Esophagus squamous epithelium (tissue), 4 donors: ENCODE measurements around the gene DBNL.

ENCODE experiments used
- POLR2A ChIP-seq, 4 donors: fragments of 450-650 bp; IDR thresholded peaks; one replicate each; pipeline ENCODE4 v1.6.1; 2017; ENCODE audit warnings: antibody characterized with exemption in 4 of 4, mild to moderate bottlenecking in 4 of 4, moderate library complexity in 3 of 4
- TF ChIP-seq, protein P1 (sequence below), 6 experiments: fragments of 450-650 bp in 4 of 6; fragments of 200-600 bp in 2 of 6; sonication (generic) in 2 of 6; IDR thresholded peaks; one replicate each; pipeline ENCODE4 v1.5.1; 2016 to 2019; ENCODE audit warnings: antibody characterized with exemption in 6 of 6, mild to moderate bottlenecking in 4 of 6, moderate library complexity in 4 of 6

DNA sequence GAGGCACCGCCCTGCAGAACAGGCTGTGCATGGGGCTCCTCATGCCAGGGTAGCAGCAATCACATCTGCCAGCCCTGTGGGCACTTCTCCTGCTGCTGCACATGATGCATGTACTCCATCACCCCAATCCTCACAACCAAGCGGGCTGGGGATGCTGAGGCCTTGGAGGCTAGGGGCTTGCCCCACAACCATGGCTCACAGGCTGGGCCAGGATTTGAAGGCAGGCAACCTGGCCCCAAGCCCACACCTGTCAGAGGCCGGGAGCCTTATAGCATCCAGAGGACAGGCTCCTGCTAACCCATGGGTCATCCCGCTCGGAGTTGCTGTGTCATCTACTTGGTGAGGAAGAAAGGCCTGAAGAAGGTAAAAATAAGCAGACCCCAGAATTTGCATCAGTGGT is 35.6 kb downstream of the DBNL start:
- TF ChIP-seq, protein P1, sequence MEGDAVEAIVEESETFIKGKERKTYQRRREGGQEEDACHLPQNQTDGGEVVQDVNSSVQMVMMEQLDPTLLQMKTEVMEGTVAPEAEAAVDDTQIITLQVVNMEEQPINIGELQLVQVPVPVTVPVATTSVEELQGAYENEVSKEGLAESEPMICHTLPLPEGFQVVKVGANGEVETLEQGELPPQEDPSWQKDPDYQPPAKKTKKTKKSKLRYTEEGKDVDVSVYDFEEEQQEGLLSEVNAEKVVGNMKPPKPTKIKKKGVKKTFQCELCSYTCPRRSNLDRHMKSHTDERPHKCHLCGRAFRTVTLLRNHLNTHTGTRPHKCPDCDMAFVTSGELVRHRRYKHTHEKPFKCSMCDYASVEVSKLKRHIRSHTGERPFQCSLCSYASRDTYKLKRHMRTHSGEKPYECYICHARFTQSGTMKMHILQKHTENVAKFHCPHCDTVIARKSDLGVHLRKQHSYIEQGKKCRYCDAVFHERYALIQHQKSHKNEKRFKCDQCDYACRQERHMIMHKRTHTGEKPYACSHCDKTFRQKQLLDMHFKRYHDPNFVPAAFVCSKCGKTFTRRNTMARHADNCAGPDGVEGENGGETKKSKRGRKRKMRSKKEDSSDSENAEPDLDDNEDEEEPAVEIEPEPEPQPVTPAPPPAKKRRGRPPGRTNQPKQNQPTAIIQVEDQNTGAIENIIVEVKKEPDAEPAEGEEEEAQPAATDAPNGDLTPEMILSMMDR (IDR thresholded peaks at IDR 0.05), result no peak
- no peak for TF ChIP-seq POLR2A (IDR thresholded peaks at IDR 0.05)
